Measurements from ENCODE around the gene GPSM3. TPM values are rescaled to one million over a fixed set of nuclear protein-coding genes. Genes with fewer than 3 reads are reported as not detected.

Gene GPSM3
- total RNA-seq, 1 experiment from 2014 or later = 10.0 TPM

DNA sequence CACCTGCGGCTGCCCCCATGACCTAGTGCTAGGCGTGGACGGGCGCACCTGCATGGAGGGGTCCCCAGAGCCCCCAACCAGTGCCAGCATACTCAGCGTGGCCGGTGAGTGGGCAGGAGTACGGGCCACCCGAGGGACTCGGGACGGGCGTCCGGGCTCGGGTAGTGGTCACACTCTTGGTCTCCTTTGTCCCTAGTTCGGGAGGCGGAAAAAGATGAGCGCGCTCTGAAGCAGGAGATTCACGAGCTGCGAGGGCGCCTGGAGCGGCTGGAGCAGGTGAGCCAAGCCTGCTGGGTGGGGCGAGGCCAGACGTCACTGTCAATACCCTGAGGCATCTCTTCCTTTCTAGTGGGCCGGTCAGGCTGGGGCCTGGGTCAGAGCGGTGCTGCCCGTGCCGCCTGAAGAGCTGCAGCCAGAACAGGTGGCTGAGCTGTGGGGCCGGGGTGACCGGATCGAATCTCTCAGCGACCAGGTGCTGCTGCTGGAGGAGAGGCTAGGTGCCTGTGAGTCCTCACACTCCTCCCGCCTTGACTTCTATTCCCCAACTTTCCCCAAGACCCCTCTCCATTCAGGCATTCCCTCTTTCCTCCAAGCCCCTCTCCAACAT is 25.2 kb downstream of the GPSM3 start:
- DNase-seq (ENCODE audit: low spot score) = no peak
- TF ChIP-seq SMAD3 (CRISPR knock-in tag; IDR thresholded peaks at IDR 0.05; ENCODE audit: borderline replicate concordance) (no peak), ZNF317 (CRISPR knock-in tag; IDR thresholded peaks at IDR 0.05; ENCODE audit: borderline replicate concordance, low read depth) (no peak), ATF1 (CRISPR knock-in tag; IDR thresholded peaks at IDR 0.05) (no peak), JAZF1 (CRISPR knock-in tag; IDR thresholded peaks at IDR 0.05) (no peak)
- TF ChIP-seq, protein P1, sequence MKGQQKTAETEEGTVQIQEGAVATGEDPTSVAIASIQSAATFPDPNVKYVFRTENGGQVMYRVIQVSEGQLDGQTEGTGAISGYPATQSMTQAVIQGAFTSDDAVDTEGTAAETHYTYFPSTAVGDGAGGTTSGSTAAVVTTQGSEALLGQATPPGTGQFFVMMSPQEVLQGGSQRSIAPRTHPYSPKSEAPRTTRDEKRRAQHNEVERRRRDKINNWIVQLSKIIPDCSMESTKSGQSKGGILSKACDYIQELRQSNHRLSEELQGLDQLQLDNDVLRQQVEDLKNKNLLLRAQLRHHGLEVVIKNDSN (CRISPR knock-in tag; IDR thresholded peaks at IDR 0.05) = no peak
- TF ChIP-seq, protein P2, sequence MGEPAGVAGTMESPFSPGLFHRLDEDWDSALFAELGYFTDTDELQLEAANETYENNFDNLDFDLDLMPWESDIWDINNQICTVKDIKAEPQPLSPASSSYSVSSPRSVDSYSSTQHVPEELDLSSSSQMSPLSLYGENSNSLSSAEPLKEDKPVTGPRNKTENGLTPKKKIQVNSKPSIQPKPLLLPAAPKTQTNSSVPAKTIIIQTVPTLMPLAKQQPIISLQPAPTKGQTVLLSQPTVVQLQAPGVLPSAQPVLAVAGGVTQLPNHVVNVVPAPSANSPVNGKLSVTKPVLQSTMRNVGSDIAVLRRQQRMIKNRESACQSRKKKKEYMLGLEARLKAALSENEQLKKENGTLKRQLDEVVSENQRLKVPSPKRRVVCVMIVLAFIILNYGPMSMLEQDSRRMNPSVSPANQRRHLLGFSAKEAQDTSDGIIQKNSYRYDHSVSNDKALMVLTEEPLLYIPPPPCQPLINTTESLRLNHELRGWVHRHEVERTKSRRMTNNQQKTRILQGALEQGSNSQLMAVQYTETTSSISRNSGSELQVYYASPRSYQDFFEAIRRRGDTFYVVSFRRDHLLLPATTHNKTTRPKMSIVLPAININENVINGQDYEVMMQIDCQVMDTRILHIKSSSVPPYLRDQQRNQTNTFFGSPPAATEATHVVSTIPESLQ (CRISPR knock-in tag; IDR thresholded peaks at IDR 0.05) = no peak
- TF ChIP-seq, protein P3, sequence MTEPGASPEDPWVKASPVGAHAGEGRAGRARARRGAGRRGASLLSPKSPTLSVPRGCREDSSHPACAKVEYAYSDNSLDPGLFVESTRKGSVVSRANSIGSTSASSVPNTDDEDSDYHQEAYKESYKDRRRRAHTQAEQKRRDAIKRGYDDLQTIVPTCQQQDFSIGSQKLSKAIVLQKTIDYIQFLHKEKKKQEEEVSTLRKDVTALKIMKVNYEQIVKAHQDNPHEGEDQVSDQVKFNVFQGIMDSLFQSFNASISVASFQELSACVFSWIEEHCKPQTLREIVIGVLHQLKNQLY (CRISPR knock-in tag; IDR thresholded peaks at IDR 0.05) = no peak
- Mint-ChIP-seq H3K36me3 (peaks cover 41% of the 10 kb centered on the region), H3K4me1 (peaks cover 11% of the 10 kb centered on the region), H3K9me3 (no peaks in the 10 kb centered on the region), H3K27me3 (ENCODE audit: low read depth) (no peaks in the 10 kb centered on the region), H3K27ac (peak overlapping the region; percentile 63), H3K4me3 (no peak overlapping the region)
- POLR2A ChIA-PET = interaction anchor here (1.0 to 3.1 kb wide), 2 partner anchors 10 to 28 kb away, joined by 3 to 15 read pairs; no protein-coding TSS in a partner anchor
- CTCF ChIA-PET = interaction anchor here (0.5 to 5.1 kb wide), 14 partner anchors 9 to 119 kb away, joined by 3 to 47 read pairs (median 7); partner anchors contain the start of genes AGPAT1, ATF6B, FKBPL and GPSM3
- peak; percentile 8 for ATAC-seq

DNA sequence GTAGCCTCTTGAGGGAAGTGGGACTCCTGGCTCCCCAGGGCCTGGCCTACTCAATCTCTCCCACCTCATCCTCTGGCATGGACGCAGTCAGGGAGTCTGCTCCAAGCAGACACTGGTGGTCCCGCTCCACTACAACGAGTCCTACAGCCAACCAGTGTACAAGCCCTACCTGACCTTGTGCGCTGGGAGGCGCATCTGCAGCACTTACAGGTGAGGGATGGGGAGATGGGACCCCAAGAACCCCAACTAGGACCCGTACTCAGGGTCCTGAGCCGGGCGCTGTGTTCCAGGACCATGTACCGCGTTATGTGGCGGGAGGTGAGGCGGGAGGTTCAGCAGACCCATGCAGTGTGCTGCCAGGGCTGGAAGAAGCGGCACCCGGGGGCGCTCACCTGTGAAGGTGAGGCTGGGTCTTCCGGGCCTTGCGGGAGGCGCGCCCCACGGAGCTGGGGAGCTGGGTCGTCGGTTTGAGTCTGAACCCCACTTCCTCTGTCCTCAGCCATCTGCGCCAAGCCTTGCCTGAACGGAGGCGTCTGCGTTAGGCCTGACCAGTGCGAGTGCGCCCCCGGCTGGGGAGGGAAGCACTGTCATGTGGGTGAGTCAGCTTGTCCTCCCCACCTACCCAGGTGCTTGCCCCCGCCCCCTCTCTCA is 25.9 kb downstream of the GPSM3 start:
- Mint-ChIP-seq H3K4me1 (peaks cover 11% of the 10 kb centered on the region), H3K27me3 (ENCODE audit: low read depth) (no peaks in the 10 kb centered on the region), H3K4me3 (no peak overlapping the region), H3K36me3 (peaks cover 44% of the 10 kb centered on the region), H3K9me3 (no peaks in the 10 kb centered on the region), H3K27ac (no peak overlapping the region)
- 0 out of 2 replicates have a peak, but pooled peaks have one; percentile 66 for TF ChIP-seq ETV6 (CRISPR knock-in tag; IDR thresholded peaks at IDR 0.05)
- TF ChIP-seq NFATC4 (CRISPR knock-in tag; IDR thresholded peaks at IDR 0.05) = no peak
- no peak for TF ChIP-seq TEAD1 (CRISPR knock-in tag; IDR thresholded peaks at IDR 0.05)
- peak; percentile 34; the same call in 1 of the 2 replicates for TF ChIP-seq KAT7 (CRISPR knock-in tag; IDR thresholded peaks at IDR 0.05; ENCODE audit: borderline replicate concordance)
- no peak for TF ChIP-seq ZNF317 (CRISPR knock-in tag; IDR thresholded peaks at IDR 0.05; ENCODE audit: borderline replicate concordance, low read depth)
- no peak for TF ChIP-seq EMX1 (CRISPR knock-in tag; IDR thresholded peaks at IDR 0.05)
- TF ChIP-seq, protein P4, sequence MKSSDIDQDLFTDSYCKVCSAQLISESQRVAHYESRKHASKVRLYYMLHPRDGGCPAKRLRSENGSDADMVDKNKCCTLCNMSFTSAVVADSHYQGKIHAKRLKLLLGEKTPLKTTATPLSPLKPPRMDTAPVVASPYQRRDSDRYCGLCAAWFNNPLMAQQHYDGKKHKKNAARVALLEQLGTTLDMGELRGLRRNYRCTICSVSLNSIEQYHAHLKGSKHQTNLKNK (CRISPR knock-in tag; IDR thresholded peaks at IDR 0.05) = no peak
- no peak for TF ChIP-seq ATF1 (CRISPR knock-in tag; IDR thresholded peaks at IDR 0.05)
- TF ChIP-seq JUN (CRISPR knock-in tag; IDR thresholded peaks at IDR 0.05) = no peak
- TF ChIP-seq, protein P1 (CRISPR knock-in tag; IDR thresholded peaks at IDR 0.05) = 0 out of 2 replicates have a peak, but pooled peaks have one; percentile 29
- ATAC-seq = peak; percentile 93
- DNase-seq (ENCODE audit: low spot score) = peak; percentile 88
- CTCF ChIA-PET = interaction anchor here (0.5 to 5.1 kb wide), 14 partner anchors 8 to 118 kb away, joined by 3 to 47 read pairs (median 7); partner anchors contain the start of genes AGPAT1, ATF6B, FKBPL and GPSM3
- POLR2A ChIA-PET = interaction anchor here (1.0 to 3.1 kb wide), 2 partner anchors 10 to 29 kb away, joined by 3 to 15 read pairs; no protein-coding TSS in a partner anchor

DNA sequence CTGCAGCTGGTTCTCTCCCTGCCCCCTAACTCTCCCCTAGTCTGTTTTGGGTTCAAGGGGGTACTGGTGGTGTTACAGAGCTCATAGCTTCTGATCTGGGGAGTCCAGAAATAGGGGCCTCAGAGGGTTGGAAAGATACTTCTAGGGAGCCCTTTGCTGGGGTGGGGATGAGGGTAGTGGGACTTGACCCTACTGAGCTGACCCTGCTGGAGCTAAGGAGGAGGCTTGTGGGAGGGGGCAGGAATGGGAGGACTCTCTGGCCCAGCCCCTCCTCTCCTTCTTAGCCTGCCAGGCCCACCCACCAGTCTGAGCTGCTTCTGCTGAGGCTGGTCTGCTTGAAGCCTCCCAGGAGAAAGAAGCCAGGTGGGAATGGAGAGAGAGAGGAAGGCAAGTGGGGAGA is 28.1 kb downstream of the GPSM3 start, which contains the start of gene EGFL8:
Gene EGFL8, plus strand, starts transcription at position 301 of the 400 bp plus-strand sequence. CDS start 1,571 bp downstream, outside the sequence.
- H3K4me3 Mint-ChIP-seq = no peak within 1 kb of the TSS
- POLR2A ChIA-PET = no interaction called here
- DNase-seq (ENCODE audit: low spot score) (no peak), ATAC-seq (no peak)
- H3K27ac Mint-ChIP-seq = peak within 1 kb of the TSS; percentile 12; the same call in 1 of the 2 replicates
- peaks cover 11% of the 10 kb centered on the region for H3K4me1 Mint-ChIP-seq
- no peak for TF ChIP-seq IRF2 (CRISPR knock-in tag; IDR thresholded peaks at IDR 0.05; ENCODE audit: borderline replicate concordance, low read depth)
- TF ChIP-seq GRHL2 (CRISPR knock-in tag; IDR thresholded peaks at IDR 0.05; ENCODE audit: insufficient replicate concordance, severe bottlenecking) = no peak
- no peak for TF ChIP-seq MXD4 (CRISPR knock-in tag; IDR thresholded peaks at IDR 0.05; ENCODE audit: borderline replicate concordance)
- H3K27me3 Mint-ChIP-seq (ENCODE audit: low read depth) = no peaks in the 10 kb centered on the region
- CTCF ChIA-PET = interaction anchor here (0.6 to 5.1 kb wide), 8 partner anchors 10 to 1058 kb away, joined by 3 to 47 read pairs (median 5); partner anchors contain the start of genes ATF6B and FKBPL
- no peaks in the 10 kb centered on the region for H3K9me3 Mint-ChIP-seq
- H3K36me3 Mint-ChIP-seq = peaks cover 23% of the 10 kb centered on the region
